HepG2 (cell line): ENCODE results near the gene USP5. TPM values are rescaled to one million over a fixed set of nuclear protein-coding genes. Genes with fewer than 3 reads are reported as not detected.

ENCODE experiments used
- CENPBD1 ChIP-seq: sonication (generic); formaldehyde crosslinking; IDR thresholded peaks from 2 replicates; pipeline ENCODE4 v1.8.0; 2022; ENCODE audit warnings: missing genetic modification reagents, low read depth, mild to moderate bottlenecking, borderline replicate concordance
- FOXP1 ChIP-seq, 2 experiments: fragments of 450-650 bp in 1 of 2; IDR thresholded peaks; 2 replicates each; pipeline ENCODE4 v1.6.1; 2017 to 2018; ENCODE audit warnings: antibody characterized with exemption in 1 of 2
- KLF16 ChIP-seq, 2 experiments: sonication (generic) in 1 of 2; formaldehyde crosslinking in 1 of 2; IDR thresholded peaks; 2 replicates each; pipeline versions ENCODE4 v1.6.1 to v1.8.0; 2016 to 2023; ENCODE audit warnings: missing genetic modification reagents in 2 of 2, missing compliant biosample characterization in 1 of 2
- RXRB ChIP-seq: IDR thresholded peaks from 2 replicates; pipeline ENCODE4 v1.6.1; 2016; ENCODE audit warnings: borderline replicate concordance, missing genetic modification reagents, missing compliant biosample characterization
- ZBTB37 ChIP-seq: sonication (generic); formaldehyde crosslinking; IDR thresholded peaks from 2 replicates; pipeline ENCODE4 v1.4.0; 2020; ENCODE audit warnings: mild to moderate bottlenecking, missing genetic modification reagents
- ZBTB40 ChIP-seq, 2 experiments: fragments of 450-650 bp in 1 of 2; sonication (generic) in 1 of 2; formaldehyde crosslinking in 1 of 2; IDR thresholded peaks; 2 replicates each; pipeline versions ENCODE4 v1.6.1 to v1.8.0; 2016 to 2022; ENCODE audit warnings: antibody characterized with exemption in 1 of 2, mild to moderate bottlenecking in 1 of 2, missing genetic modification reagents in 1 of 2
- ZNF354B ChIP-seq: sonication (generic); formaldehyde crosslinking; IDR thresholded peaks from 2 replicates; pipeline ENCODE4 v1.8.0; 2022; ENCODE audit warnings: mild to moderate bottlenecking, missing genetic modification reagents
- ZNF512 ChIP-seq: sonication (generic); formaldehyde crosslinking; IDR thresholded peaks from 2 replicates; pipeline ENCODE4 v1.4.0; 2020; ENCODE audit warnings: mild to moderate bottlenecking, missing genetic modification reagents
- ZNF639 ChIP-seq: conservative IDR thresholded peaks from 2 replicates; pipeline ENCODE4 v1.6.1; 2018; ENCODE audit warnings: missing genetic modification reagents
- ZNF800 ChIP-seq: sonication (generic); formaldehyde crosslinking; IDR thresholded peaks from 2 replicates; pipeline ENCODE4 v1.4.0; 2020; ENCODE audit warnings: missing genetic modification reagents
- polyA plus RNA-seq, 8 experiments: library from polyadenylated mRNA; depleted of rRNA in 3 of 8; stranded (reverse) in 7 of 8; unstranded in 1 of 8; fragments of >200 nt; fragmentation: Illumina TruSeq in 4 of 8; extraction: Trizol in 4 of 8; gene quantifications; 2 replicates each; pipeline versions ENCODE4 v1.2.1 to v1.2.3, GENCODE V29; 2011 to 2016; ENCODE audit warnings: low read depth in 4 of 8, missing spikeins in 1 of 8, mixed read lengths in 1 of 8; ENCODE audit not compliant: insufficient read depth in 1 of 8
- total RNA-seq, 5 experiments: library from RNA; depleted of rRNA; stranded (reverse); fragments of >200 nt; fragmentation: Illumina TruSeq; extraction: Trizol; gene quantifications; 2 replicates each; pipeline ENCODE4 v1.2.3, GENCODE V29; 2016; ENCODE audit warnings: low read depth in 1 of 5

The USP5 gene
- total and polyA plus RNA-seq, 2 of the 13 experiments (the other 11 are each of a cell fraction or from before 2014, with no cell fraction given), result 39.6 to 56.0 TPM

- TF ChIP-seq CENPBD1 (CRISPR knock-in tag) (no peak), RXRB (CRISPR knock-in tag) (no peak), ZBTB40 (IDR thresholded peaks at IDR 0.05) (no peak), ZBTB40 (CRISPR knock-in tag; IDR thresholded peaks at IDR 0.05) (no peak), KLF16 (CRISPR knock-in tag; IDR thresholded peaks at IDR 0.05) (0 out of 4 replicates have a peak, but pooled peaks of 1 of the 2 experiments have one; percentile 29), ZNF639 (peak; percentile 30; the same call in 1 of the 2 replicates), ZBTB37 (peak; percentile 48; the same call in 1 of the 2 replicates), FOXP1 (IDR thresholded peaks at IDR 0.05) (no peak), FOXP1 (CRISPR knock-in tag; IDR thresholded peaks at IDR 0.05) (0 out of 2 replicates have a peak, but pooled peaks have one; percentile 9), ZNF800 (no peak), ZNF512 (CRISPR knock-in tag) (no peak), ZNF354B (CRISPR knock-in tag) (no peak)
Observed at GRCh38 chr12:6828781-6829535, 23.0 kb upstream of the USP5 start (continued).
